GM12878 (cell line): ENCODE data around the gene PLA2G10.
"Not testable (repeated sequence)": the region's sequence is repeated elsewhere in the genome, so short reads cannot be mapped to it uniquely, and the experiment has no call there.

Experiments used
- ATF2 ChIP-seq: IDR thresholded peaks from 2 replicates; pipeline ENCODE4 v1.6.1; 2012; ENCODE audit warnings: low read length, inconsistent platforms
- BHLHE40 ChIP-seq, 2 experiments: fragments of 450-650 bp in 1 of 2; IDR thresholded peaks; 2 replicates each; pipeline ENCODE4 v1.6.1; 2011 to 2017; ENCODE audit warnings: low read depth in 2 of 2, borderline replicate concordance in 1 of 2, improper control_type of control experiment in 1 of 2, low read length in 1 of 2, mild to moderate bottlenecking in 1 of 2
- CREM ChIP-seq: IDR thresholded peaks from 2 replicates; pipeline ENCODE4 v1.6.1; 2014; ENCODE audit warnings: antibody characterized with exemption, low read depth
- CTCF ChIP-seq, 3 experiments: IDR thresholded peaks in 2 of 3; conservative IDR thresholded peaks in 1 of 3; 2 replicates each; pipeline ENCODE4 v1.5.1; 2011; ENCODE audit warnings: low read depth in 3 of 3, low read length in 3 of 3, mild to moderate bottlenecking in 3 of 3, control low read depth in 2 of 3, moderate library complexity in 2 of 3, inconsistent platforms in 1 of 3, mixed read lengths in 1 of 3; ENCODE audit not compliant: control insufficient read depth in 2 of 3, insufficient read depth in 1 of 3; ENCODE audit errors: extremely low read depth in 1 of 3
- EZH2 ChIP-seq: IDR thresholded peaks from 2 replicates; pipeline ENCODE4 v1.6.1; 2012; ENCODE audit warnings: low read depth, mild to moderate bottlenecking, control low read depth, inconsistent platforms, low read length, borderline replicate concordance; ENCODE audit not compliant: control insufficient read depth
- GABPA ChIP-seq: IDR thresholded peaks from 2 replicates; pipeline ENCODE4 v1.6.1; 2014; ENCODE audit warnings: antibody characterized with exemption, low read depth, mild to moderate bottlenecking, inconsistent platforms
- MTA3 ChIP-seq: IDR thresholded peaks from 2 replicates; pipeline ENCODE4 v1.6.1; 2012; ENCODE audit warnings: low read length, inconsistent platforms, borderline replicate concordance
- MYC ChIP-seq: IDR thresholded peaks from 2 replicates; pipeline ENCODE4 v1.6.1; 2011; ENCODE audit warnings: mild to moderate bottlenecking, low read length, moderate library complexity, inconsistent platforms; ENCODE audit not compliant: insufficient read depth, insufficient replicate concordance, insufficient read length, severe bottlenecking
- NKRF ChIP-seq: fragments of 450-650 bp; conservative IDR thresholded peaks from 2 replicates; pipeline ENCODE4 v1.6.1; 2017; ENCODE audit warnings: mild to moderate bottlenecking, moderate library complexity
- POLR2AphosphoS5 ChIP-seq: IDR thresholded peaks from 2 replicates; pipeline ENCODE4 v1.6.1; 2011; ENCODE audit warnings: mild to moderate bottlenecking, low read length, inconsistent platforms
- RFX5 ChIP-seq: IDR thresholded peaks from 2 replicates; pipeline ENCODE4 v1.6.1; 2011; ENCODE audit warnings: low read depth, low read length, improper control_type of control experiment
- SMAD5 ChIP-seq: IDR thresholded peaks from 2 replicates; pipeline ENCODE4 v1.6.1; 2016; ENCODE audit warnings: antibody characterized with exemption, low read depth
- SP1 ChIP-seq: IDR thresholded peaks from one replicate; pipeline ENCODE4 v1.6.1; 2011; ENCODE audit warnings: low read depth, low read length
- YBX1 ChIP-seq: fragments of 450-650 bp; IDR thresholded peaks from 2 replicates; pipeline ENCODE4 v1.6.1; 2016; ENCODE audit warnings: antibody characterized with exemption

GRCh38 chr16:14630620-14631330 is 63.3 kb downstream of the PLA2G10 start:
- not testable (repeated sequence) for TF ChIP-seq YBX1; CTCF (IDR thresholded peaks at IDR 0.05 in 2 of 3, conservative IDR thresholded peaks at IDR 0.05 in 1 of 3; ENCODE audit: control insufficient read depth in 2 of 3, extremely low read depth in 1 of 3, insufficient read depth in 1 of 3, low read depth in 3 of 3, low read length in 3 of 3); CREM; MYC; POLR2AphosphoS5; EZH2; GABPA; RFX5; ATF2; MTA3; SP1; BHLHE40 (IDR thresholded peaks at IDR 0.05; ENCODE audit: borderline replicate concordance in 1 of 2, low read depth in 2 of 2, low read length in 1 of 2); SMAD5; NKRF
